HG03039 (cell line): Measurements from ENCODE around the gene A4GNT.

Experiments used
- ATAC-seq: cut with Tn5 transposase; IDR thresholded peaks from one replicate; pipeline ENCODE4 v1.9.1; 2021; ENCODE audit warnings: mild to moderate bottlenecking, moderate library complexity; ENCODE audit not compliant: unreplicated experiment

A4GNT gene

GRCh38 chr3:138081371-138082084 lies 50.7 kb downstream of the A4GNT start:
- ATAC-seq = no peak

- no peak for ATAC-seq
Measured at GRCh38 chr3:138079901-138080300, 52.3 kb downstream of the A4GNT start.

- ATAC-seq = no peak
Measured at GRCh38 chr3:138078901-138079344, 53.3 kb downstream of the A4GNT start.

GRCh38 chr3:138078096-138078495 lies 54.1 kb downstream of the A4GNT start:
- no peak for ATAC-seq
